Stimulated activated CD8-positive, alpha-beta memory T cell treated with anti-CD3 and anti-CD28 coated beads, Interleukin-4, amount 100 ng/mL, for 1 hour (primary cell): Measurements from ENCODE around the gene KRT4.

ENCODE experiments used
- DNase-seq, 2 donors: peaks; one replicate each; pipeline ENCODE4 v3.0.0-alpha.2; 2020; ENCODE audit warnings: low read depth in 2 of 2, low spot score in 1 of 2

The KRT4 gene

DNA sequence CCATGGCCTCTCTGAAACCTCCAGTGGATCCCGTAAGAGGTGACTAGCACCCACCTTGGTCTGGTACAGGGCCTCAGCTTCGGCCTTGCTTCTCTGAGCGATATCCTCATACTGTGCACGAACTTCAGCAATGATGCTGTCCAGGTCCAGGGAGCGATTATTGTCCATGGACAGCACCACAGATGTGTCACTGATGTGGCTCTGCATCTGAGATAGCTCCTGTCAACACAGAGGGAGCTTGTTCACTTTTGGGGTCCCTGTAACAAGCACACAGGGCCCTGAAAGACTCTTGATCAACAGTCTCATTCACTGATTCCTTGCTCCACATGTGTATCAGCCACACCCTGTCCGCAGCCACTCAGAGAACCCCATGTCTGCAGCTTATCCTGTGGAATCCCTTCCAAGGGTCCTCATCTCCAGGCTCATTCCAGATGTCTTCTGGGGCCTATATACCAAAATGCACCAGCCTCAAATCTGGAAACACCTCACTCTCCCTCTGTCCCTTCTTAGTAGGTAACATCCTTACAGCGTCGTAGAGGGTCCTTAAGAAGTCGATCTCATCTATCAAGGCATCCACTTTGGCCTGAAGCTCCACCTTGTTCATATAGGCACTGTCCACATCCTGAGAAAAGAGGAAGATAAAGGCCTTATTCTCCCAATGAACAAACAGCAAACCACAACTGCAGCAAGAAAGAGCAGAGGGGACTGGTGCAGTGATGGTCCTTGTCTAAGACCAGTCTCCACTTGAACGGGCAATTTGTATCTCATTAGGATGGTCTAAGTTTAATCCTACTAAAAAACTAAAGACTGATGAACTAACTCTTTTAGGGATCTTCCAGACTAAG, 21.5 kb downstream of the KRT4 start:
- no peak for DNase-seq

DNA sequence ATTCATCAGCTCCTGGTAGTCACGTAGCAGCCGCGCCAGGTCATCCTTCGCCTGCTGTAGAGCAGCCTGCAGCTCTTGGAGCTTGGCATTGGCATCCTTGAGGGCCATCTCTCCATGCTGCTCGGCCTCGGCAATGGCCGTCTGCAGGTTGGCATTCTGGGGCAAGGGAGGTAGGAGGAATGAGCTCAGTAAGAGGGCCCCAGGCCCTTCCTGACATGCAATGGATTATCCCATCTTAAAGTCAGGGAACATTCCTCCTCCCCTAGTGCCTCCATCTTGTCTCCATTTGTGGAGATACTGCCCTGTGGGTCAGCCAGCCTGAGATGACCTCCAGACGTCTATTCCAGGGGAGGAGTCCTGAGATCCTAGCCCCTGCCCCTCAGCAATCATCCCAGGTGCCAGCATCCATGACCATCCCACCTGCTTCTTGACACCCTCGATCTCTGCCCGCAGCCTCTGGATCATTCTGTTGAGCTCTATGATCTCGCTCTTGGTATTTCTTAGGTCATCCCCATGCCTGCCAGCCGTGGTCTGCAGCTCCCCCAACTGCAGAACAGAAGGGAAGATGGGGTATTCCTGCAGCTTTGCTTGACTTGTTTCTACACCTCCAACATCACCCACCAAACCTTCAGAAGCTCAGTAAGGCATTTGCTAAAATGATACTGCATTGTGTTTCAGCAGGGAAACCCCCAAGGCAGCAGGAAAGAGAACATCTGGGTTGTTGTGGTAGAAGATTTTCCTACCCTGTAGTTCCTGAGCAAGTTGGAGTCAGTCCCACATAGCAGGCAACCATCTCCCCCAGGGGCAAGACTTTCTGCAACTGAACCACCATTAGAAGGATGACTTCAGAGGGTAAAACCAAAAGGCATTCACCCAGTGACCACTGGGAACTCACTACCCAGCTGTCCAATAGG, 22.4 kb downstream of the KRT4 start:
- no peak for DNase-seq

GRCh38 chr12:52790427-52791270, 23.3 kb downstream of the KRT4 start:
- DNase-seq: no peak

DNA sequence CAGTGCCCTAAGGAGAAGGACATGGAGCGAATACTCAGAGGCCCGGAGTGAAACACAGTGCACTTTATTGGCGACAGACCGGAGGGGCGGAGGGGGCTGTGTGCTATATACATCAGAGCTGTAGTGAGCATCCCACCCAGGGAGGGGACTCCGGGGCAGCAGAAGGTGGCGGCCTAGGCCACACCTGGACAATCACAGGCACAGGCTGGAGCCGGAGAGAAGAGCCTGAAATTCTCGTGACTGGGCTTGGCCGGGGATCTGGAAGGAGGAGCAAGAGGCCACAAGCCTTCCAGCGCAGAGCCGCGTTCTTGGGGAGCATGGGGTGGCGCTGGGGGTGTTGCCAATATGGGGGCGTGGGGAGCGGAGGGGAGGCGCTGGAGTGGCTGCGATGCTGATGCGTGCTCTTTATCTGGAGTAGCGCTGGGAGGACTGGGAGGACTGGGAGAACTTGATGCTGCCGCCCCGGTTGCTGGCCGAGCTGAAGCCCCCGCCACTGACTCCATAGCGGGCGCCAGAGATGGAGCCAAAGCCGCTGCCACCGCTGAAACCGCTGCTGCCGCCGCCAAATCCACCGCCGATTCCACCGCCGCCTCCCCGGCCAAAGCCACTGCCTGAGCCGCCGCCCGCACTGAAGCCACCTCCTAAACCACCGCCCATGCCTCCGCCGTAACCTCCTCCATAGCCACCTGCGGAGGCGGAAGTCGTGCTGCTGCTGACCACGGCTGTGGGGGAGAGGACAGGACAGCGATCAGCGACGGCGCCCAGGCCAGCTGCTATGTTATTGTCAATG, 24.1 kb downstream of the KRT4 start:
- no peak for DNase-seq

- no peak for DNase-seq
Measured at GRCh38 chr12:52788876-52789636, 24.9 kb downstream of the KRT4 start.

GRCh38 chr12:52788192-52788875, 25.6 kb downstream of the KRT4 start:
- no peak for DNase-seq

DNA sequence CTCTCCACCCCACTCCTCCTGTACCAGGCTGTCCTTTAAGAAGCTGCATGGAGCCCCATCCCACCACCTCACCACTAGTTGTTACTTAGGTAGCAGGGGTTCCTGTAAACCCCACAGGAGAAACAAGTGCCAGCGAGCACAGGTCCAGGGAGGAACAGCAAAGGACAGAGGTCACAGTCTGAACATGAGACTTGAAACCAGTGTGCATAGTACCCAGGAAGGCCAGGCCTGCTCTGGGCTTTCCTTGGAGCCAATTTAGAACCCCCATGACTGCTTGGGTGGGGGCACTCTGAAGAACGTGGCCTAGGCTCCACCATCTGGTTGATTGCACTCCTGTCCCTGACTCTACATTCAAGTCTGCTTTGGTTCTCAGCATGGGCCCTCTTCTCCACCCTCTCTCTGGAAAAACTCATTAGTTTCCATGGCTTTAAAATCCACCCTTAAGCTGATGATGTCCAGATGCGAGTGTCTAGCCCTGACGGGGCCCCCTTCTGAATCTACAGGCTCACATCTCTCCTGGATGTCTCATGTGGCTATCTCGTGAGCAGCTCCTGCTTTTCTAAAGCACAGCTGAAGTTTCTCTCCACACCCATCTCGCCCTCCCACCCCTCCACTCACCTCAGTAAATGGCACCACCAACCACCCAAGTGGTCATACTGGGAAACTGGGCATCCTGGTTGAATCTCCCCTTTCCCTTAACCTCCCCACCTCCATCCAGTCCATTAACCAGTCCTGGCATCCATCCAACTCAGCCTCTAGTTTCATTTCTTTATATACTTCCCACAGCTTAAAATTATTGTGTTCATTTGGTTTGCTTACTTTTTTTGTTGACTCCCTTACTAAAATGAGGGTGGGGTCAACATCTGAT, 26.4 kb downstream of the KRT4 start:
- no peak for DNase-seq

DNA sequence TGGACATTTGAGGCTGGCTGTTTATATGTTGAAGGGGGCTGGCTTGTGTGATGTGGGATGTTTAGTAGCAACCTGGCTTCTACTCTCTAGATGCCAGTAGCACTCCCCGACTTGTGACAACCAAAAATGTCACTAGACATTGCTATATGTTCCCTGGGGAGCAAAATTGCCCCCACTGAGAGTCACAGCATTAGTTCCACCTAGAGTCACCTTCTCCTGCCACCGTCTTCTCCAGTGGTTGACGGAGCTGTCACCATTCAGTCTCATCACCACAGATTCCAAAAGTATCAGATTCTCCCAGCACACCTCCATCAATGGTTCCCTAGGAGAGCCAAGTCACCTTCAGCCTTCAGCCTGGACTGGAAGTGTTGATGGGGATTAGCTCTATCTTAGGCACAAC, 29.0 kb downstream of the KRT4 start:
- DNase-seq: no peak

DNA sequence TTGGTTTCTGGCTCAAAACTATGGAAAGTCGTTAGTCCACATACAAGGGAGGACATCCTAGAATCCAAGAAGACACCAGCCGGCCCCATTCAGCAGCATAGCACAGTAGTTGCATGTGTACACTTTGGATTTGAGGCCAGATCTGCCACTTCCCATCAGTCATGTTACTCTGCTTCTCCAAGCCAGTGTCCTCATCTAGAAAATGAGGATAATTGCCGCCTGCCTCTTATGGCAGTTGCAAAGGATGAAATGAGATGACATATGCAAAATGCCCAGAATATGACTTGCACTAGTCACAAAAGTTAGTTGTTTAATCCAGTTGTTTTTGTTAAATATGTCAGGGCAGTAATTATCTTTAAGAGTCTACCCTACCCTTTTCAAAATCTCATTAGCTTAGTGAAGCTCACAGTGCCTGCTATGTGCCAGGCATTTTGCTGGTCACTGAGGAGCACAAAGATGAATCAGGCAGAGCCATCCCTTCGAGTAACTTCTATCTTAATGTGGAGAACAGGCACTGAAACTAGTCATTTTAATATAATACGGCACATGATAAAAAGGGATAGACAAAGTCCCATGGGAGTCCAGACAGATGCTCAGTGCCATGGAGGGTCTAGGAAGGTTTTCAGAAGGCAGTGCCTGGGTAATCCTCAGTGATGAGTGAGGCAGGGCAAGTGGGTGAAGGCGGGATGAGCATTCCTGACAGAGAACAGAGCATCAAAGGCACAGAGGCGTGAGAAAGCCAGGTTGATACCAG, 30.2 kb downstream of the KRT4 start:
- no peak for DNase-seq

DNA sequence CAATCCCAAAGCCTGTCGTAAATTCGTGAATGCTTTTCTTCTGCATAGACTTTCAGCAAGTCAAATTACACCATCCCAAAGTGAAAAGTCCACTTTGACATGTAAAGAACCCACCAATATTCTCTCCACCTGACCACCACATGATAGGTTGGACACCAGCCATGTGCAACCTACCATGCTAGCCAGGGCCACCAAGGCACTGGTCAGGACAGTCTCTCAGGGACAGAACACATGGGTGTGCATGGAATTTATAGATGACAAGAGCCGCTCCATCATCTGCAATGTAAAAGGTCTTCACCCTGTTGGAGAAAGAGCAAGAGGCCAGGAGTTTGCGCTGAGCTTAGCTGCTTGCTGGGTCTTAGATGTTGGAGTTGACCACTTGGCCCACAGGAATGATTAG, 31.4 kb downstream of the KRT4 start:
- DNase-seq: no peak

DNA sequence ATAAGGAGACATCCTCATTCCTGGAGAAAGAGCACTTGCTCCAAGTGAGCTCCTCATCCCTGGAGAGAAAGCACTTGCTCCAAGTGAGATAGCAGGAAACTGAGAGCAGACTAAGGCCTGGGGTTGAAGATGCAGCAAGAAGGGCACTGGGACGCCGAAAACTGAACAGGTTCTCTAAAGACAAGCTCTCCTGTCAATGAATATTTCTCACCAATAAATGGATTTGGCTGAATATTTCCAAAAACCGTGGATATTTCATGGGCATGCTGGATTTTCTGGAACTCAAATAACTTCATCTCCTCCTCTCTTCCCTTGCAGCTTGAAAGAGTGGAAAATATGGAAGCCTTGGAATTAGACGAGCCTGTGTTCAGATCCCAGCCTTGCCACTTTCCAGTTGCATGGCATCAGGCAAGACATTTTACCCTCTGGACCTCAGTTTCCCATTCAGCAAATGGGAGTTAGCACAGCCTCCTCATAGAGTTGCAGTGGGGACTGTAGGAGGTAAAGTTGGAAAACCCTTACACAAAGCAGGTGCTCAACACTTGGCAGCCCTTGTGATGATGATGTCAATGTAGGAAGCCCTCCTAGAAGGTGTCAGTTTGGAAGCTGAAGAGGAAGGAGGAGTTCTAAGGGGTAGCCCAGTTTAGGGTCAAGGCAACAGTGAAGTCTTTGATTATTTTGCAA, 32.4 kb downstream of the KRT4 start:
- no peak for DNase-seq

- no peak for DNase-seq
Measured at GRCh38 chr12:52779914-52780313, 34.0 kb downstream of the KRT4 start.

- no peak for DNase-seq
Measured at GRCh38 chr12:52778833-52779232, 35.1 kb downstream of the KRT4 start.

DNA sequence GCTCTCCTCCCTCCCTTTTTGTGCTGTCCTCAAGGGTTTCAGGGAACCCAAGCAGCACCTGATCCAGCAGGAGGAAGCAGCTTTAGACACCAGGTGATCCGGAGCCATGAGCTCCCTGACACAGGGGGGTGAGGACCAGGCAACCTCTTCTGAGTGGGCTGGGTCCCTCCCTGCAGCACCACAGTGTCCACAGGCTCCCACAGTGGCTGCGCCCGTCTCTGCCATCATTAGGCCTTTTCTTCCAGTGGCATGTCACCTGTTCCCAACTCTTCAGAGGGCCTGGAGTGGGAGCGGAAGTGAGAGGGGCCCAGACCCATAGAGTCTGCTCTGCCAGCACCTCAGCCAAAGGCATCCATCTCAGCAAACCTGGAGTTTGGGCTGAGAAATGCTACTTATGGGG, 36.4 kb downstream of the KRT4 start:
- no peak for DNase-seq

DNA sequence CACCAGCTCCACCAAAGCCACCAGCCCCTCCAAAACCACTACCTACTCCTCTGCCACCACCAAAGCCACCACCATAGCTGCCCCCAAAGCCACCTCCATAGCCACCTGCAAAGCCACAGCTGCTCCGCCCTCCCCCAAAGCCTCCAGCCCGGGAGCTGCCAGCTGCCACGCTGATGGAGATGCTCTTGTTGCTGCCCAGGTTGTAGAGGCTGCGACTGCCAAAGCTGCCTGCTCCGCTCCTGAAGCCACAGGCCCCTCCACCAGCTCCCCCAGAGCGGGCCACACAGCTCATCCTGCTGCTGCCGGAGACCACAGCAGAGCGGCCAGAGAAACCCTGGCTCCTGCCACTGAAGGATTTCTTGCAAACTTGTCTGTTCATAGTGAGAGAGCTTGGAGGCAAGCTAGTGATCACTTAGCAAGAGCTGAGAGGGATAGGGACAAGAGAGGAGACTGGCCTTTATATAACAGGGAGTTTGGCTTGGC, 37.0 kb downstream of the KRT4 start, which contains the start of gene KRT76:
Gene KRT76, minus strand, starts transcription at position 433 of the 483 bp plus-strand sequence. Its CDS starts 54 bp downstream, at position 379.
- DNase-seq: no peak

GRCh38 chr12:52776435-52776834, 37.5 kb downstream of the KRT4 start:
- DNase-seq: no peak
